ENCODE measurements around the gene EDEM2.

DNA sequence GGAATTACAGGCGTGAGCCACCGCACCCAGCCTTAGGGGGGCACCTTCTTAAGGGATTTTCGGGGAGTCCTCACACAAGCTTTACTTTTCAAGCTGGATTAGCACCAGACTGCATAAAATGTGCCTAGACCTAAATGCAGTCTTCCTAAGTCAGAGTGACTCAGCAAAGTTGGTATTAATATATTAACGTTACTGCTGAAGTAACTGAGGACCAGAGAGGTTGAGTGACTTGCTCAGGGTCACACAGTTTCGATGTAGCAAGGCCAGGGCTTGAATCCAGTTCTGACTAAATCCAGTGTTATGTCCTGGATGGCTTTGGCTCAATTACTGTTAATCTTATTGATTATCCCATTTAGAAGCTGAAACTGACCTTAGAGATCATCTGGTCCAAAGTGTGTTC, 13.4 kb downstream of the EDEM2 start:
- TF ChIP-seq SUZ12 (IDR thresholded peaks at IDR 0.05; ENCODE audit: extremely low read depth, insufficient read depth, insufficient read length) (no peak), ZNF274 (IDR thresholded peaks at IDR 0.05; ENCODE audit: low read depth, low read length) (no peak)
